Liver (tissue), 3 donors: ENCODE measurements around the gene LRFN5.

ENCODE experiments used
- ATF3 ChIP-seq: IDR thresholded peaks from 2 replicates; pipeline ENCODE4 v1.6.1; 2016; ENCODE audit warnings: antibody characterized with exemption
- CTCF ChIP-seq: fragments of 150-350 bp; IDR thresholded peaks from 2 replicates; pipeline ENCODE4 v1.5.1; 2017; ENCODE audit warnings: improper control_type of control experiment, low read depth, low read length; ENCODE audit not compliant: missing input control
- FOXA1 ChIP-seq: IDR thresholded peaks from 2 replicates; pipeline ENCODE4 v1.6.1; 2016; ENCODE audit warnings: antibody characterized with exemption
- GABPA ChIP-seq, 2 donors: IDR thresholded peaks in 1 of 2; conservative IDR thresholded peaks in 1 of 2; 2 replicates each; pipeline ENCODE4 v1.6.1; 2016; ENCODE audit warnings: antibody characterized with exemption in 2 of 2, mild to moderate bottlenecking in 1 of 2, moderate library complexity in 1 of 2
- HNF4G ChIP-seq: IDR thresholded peaks from 2 replicates; pipeline ENCODE4 v1.6.1; 2016; ENCODE audit warnings: antibody characterized with exemption
- JUND ChIP-seq, 2 donors: IDR thresholded peaks; 2 replicates each; pipeline ENCODE4 v1.6.1; 2016; ENCODE audit warnings: antibody characterized with exemption in 2 of 2
- RAD21 ChIP-seq, 2 donors: IDR thresholded peaks; 2 replicates each; pipeline ENCODE4 v1.6.1; 2016; ENCODE audit warnings: antibody characterized with exemption in 2 of 2, mild to moderate bottlenecking in 2 of 2
- REST ChIP-seq: IDR thresholded peaks from 2 replicates; pipeline ENCODE4 v1.6.1; 2016; ENCODE audit warnings: antibody characterized with exemption, mild to moderate bottlenecking
- RXRA ChIP-seq, 2 donors: IDR thresholded peaks; 2 replicates each; pipeline ENCODE4 v1.6.1; 2017 to 2018; ENCODE audit warnings: antibody characterized with exemption in 2 of 2, mild to moderate bottlenecking in 1 of 2
- SP1 ChIP-seq: IDR thresholded peaks from 2 replicates; pipeline ENCODE4 v1.6.1; 2018; ENCODE audit warnings: antibody characterized with exemption, mild to moderate bottlenecking
- YY1 ChIP-seq: IDR thresholded peaks from 2 replicates; pipeline ENCODE4 v1.6.1; 2016; ENCODE audit warnings: antibody characterized with exemption, mild to moderate bottlenecking
- ZBTB33 ChIP-seq: IDR thresholded peaks from 2 replicates; pipeline ENCODE4 v1.6.1; 2016; ENCODE audit warnings: antibody characterized with exemption
- TF ChIP-seq, protein P1 (sequence below): IDR thresholded peaks from 2 replicates; pipeline ENCODE4 v1.6.1; 2016; ENCODE audit warnings: antibody characterized with exemption
- donor health status: healthy.
- donor health status: healthy.

DNA sequence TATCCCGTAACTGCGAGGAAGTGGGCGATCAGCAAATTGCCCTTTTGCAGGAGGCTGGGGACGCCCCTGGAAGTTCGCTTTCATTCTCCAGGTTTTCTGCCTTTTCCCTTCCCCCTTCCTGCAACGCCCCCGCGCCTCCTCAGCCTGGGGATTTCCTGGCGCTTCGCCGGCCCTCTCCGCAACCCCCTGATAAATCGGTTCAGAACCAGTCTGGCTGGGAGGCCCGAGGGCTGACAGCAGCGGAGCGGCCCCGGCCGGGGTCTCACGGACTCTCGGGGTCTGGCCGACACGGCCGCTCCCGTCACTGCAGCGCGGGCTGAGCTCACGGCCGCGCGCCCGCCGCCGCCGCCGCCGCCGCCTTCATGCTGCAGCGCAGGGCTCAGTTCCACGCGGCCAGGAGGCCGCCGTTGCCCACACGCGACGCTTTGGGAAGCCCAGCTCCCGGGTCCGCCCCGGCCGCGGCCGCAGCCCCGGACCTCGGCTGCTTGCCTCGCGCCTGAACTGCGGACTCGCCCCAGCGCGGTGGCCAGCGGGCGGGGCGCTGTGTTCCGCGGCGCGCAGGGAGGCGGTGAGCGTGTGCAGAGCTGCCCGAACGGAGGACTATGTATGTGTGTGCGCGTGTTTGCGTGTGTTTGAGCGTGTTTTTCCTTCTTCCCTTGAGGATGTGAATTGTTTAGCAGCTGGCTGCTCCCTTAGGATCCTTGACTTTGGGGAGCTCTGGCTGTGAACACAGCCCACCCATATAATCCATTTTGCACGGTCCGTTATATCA is at the start of gene LRFN5:
- no peak for TF ChIP-seq CTCF
- TF ChIP-seq ATF3, result no peak
- TF ChIP-seq, protein P1, sequence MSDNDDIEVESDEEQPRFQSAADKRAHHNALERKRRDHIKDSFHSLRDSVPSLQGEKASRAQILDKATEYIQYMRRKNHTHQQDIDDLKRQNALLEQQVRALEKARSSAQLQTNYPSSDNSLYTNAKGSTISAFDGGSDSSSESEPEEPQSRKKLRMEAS, result no peak
- no peak for TF ChIP-seq REST
- no peak for TF ChIP-seq HNF4G
- no peak for TF ChIP-seq JUND (IDR thresholded peaks at IDR 0.05)
- TF ChIP-seq RAD21 (IDR thresholded peaks at IDR 0.05), result no peak
- no peak for TF ChIP-seq SP1
- no peak for TF ChIP-seq YY1
- no peak for TF ChIP-seq ZBTB33
- no peak for TF ChIP-seq GABPA (IDR thresholded peaks at IDR 0.05 in 1 of 2, conservative IDR thresholded peaks at IDR 0.05 in 1 of 2)
- TF ChIP-seq RXRA (IDR thresholded peaks at IDR 0.05), result no peak
- TF ChIP-seq FOXA1, result no peak
